K562 (cell line): ENCODE results near the gene LAMA3. TPM values are rescaled to one million over a fixed set of nuclear protein-coding genes. Genes with fewer than 3 reads are reported as not detected.

ENCODE experiments used
- ATAC-seq: fragments of 200-7000 bp; cut with Tn5 transposase; 3 replicates; pipeline ENCODE4 v1.9.1; 2020; ENCODE audit warnings: moderate library complexity
- BruUV-seq: library from RNA; stranded (reverse); fragments of 400-500 nt; replicated peaks from 2 replicates; lab custom pipeline; 2021; lab: Mats Ljungman, UMichigan
- CTCF ChIA-PET: fragments of 300-600 bp; formaldehyde crosslinking; extraction: SDS; loops from one replicate; lab custom pipeline; 2021; ENCODE audit warnings: low intra/inter-chr PET ratio; lab: Yijun Ruan, JAX
- POLR2A ChIA-PET: fragments of 300-600, 350-650 bp; sonication (Branson Sonifier 250); formaldehyde crosslinking; extraction: SDS; loops from one replicate; lab custom pipeline; 2021; ENCODE audit warnings: antibody characterized with exemption, inconsistent platforms; lab: Yijun Ruan, JAX
- DNase-seq, 4 experiments: peaks; one replicate each; pipeline versions ENCODE4 v3.0.0 to v3.0.0-alpha.2; 2011 to 2018; ENCODE audit warnings: low spot score in 3 of 4, mixed read lengths in 3 of 4; ENCODE audit errors: extremely low read depth in 1 of 4
- FAIRE-seq: peaks from 2 replicates; lab custom pipeline; 2011; peaks lifted over from hg19 to GRCh38; lab: Jason Lieb, UNC
- H2AFZ ChIP-seq: 2 replicates; pipeline ENCODE4 v1.6.0; 2011; ENCODE audit warnings: low read depth, low read length, control low read depth, inconsistent platforms
- H3K27ac ChIP-seq: fragments of 200-600 bp; 3 replicates; pipeline ENCODE4 v1.8.0; 2011; ENCODE audit warnings: low read depth, mild to moderate bottlenecking, control low read depth, inconsistent platforms, low read length, moderate library complexity, mixed read lengths; ENCODE audit errors: extremely low read depth
- H3K27me3 ChIP-seq, 2 experiments: fragments of 300-600 bp in 1 of 2; 2 replicates in 1 of 2; 3 replicates in 1 of 2; pipeline versions ENCODE4 v1.6.0 to v1.8.0; 2011; ENCODE audit warnings: inconsistent platforms in 2 of 2, low read length in 2 of 2, mild to moderate bottlenecking in 1 of 2, mixed read lengths in 1 of 2, moderate library complexity in 1 of 2; ENCODE audit not compliant: control insufficient read depth in 2 of 2, insufficient read depth in 2 of 2
- H3K36me3 ChIP-seq: fragments of 300-600 bp; 3 replicates; pipeline ENCODE4 v1.8.0; 2011; ENCODE audit warnings: mild to moderate bottlenecking, low read length, inconsistent platforms; ENCODE audit not compliant: control insufficient read depth, insufficient read depth
- H3K4me1 ChIP-seq, 2 experiments: fragments of 200-600 bp in 1 of 2; replicated peaks in 1 of 2; 2 replicates in 1 of 2; 3 replicates in 1 of 2; pipeline versions ENCODE4 v1.5.1 to v1.8.0; 2011; ENCODE audit warnings: inconsistent platforms in 2 of 2, low read length in 2 of 2, mild to moderate bottlenecking in 1 of 2, mixed read lengths in 1 of 2, moderate library complexity in 1 of 2; ENCODE audit not compliant: control insufficient read depth in 2 of 2, insufficient read depth in 2 of 2
- H3K4me2 ChIP-seq: 2 replicates; pipeline ENCODE4 v1.6.1; 2011; ENCODE audit warnings: low read length, control low read depth, inconsistent platforms, mixed read lengths; ENCODE audit not compliant: insufficient read depth
- H3K4me3 ChIP-seq: fragments of 200-600 bp; sonication (generic), shearing (Covaris generic); 2 replicates; pipeline ENCODE4 v1.5.1; 2016; ENCODE audit warnings: control low read depth, inconsistent platforms
- H3K79me2 ChIP-seq: fragments of 200-600 bp; 3 replicates; pipeline ENCODE4 v1.8.0; 2011; ENCODE audit warnings: low read length, inconsistent platforms; ENCODE audit not compliant: control insufficient read depth, insufficient read depth
- H3K9ac ChIP-seq, 2 experiments: 2 replicates each; pipeline versions ENCODE4 v1.6.0 to v1.6.1; 2011; ENCODE audit warnings: low read depth in 2 of 2, low read length in 2 of 2, control low read depth in 1 of 2, inconsistent platforms in 1 of 2, mild to moderate bottlenecking in 1 of 2, mixed read lengths in 1 of 2; ENCODE audit not compliant: insufficient read depth in 1 of 2
- H3K9me1 ChIP-seq: one replicate; pipeline ENCODE4 v1.6.0; 2011; ENCODE audit warnings: inconsistent platforms, mild to moderate bottlenecking, low read length, moderate library complexity; ENCODE audit not compliant: control insufficient read depth, insufficient read depth
- H3K9me3 ChIP-seq: replicated peaks from 2 replicates; pipeline ENCODE4 v1.5.1; 2011; ENCODE audit warnings: low read depth, low read length, inconsistent platforms; ENCODE audit not compliant: control insufficient read depth, insufficient read depth
- H4K20me1 ChIP-seq: replicated peaks from 2 replicates; pipeline ENCODE4 v1.6.1; 2011; ENCODE audit warnings: low read length, inconsistent platforms, mixed read lengths; ENCODE audit not compliant: control insufficient read depth, insufficient read depth
- ILF3 ChIP-seq: fragments of 450-650 bp; IDR thresholded peaks from 2 replicates; pipeline ENCODE4 v1.6.1; 2018; ENCODE audit warnings: antibody characterized with exemption, mild to moderate bottlenecking, moderate library complexity, borderline replicate concordance
- SMAD3 ChIP-seq: fragments of 450-650 bp; formaldehyde crosslinking; conservative IDR thresholded peaks from 2 replicates; pipeline ENCODE4 v1.4.0; 2020; ENCODE audit warnings: mild to moderate bottlenecking
- SP1 ChIP-seq: sonication (generic); formaldehyde crosslinking; IDR thresholded peaks from 2 replicates; pipeline ENCODE4 v1.8.1; 2022; ENCODE audit warnings: mild to moderate bottlenecking, missing genetic modification reagents
- ZC3H4 ChIP-seq: sonication (generic); formaldehyde crosslinking; IDR thresholded peaks from 2 replicates; pipeline ENCODE4 v1.9.0; 2021; ENCODE audit warnings: missing genetic modification reagents, borderline replicate concordance
- ZNF76 ChIP-seq: fragments of 250-450 bp; sonication (Bioruptor Pico); IDR thresholded peaks from 2 replicates; pipeline ENCODE4 v1.4.0; 2020; ENCODE audit warnings: mild to moderate bottlenecking, moderate library complexity, borderline replicate concordance
- WGBS: fragments of 100-300 bp; shearing (Covaris generic); methylation state at CpG from one replicate; pipeline ENCODE4 v1.1.6; 2016; ENCODE audit warnings: low coverage, mixed read lengths; ENCODE audit not compliant: insufficient coverage; ENCODE audit errors: missing lambda C conversion rate; 5-methylcytosine and 5-hydroxymethylcytosine counted together
- in situ Hi-C: fragments of 300-500 bp; cut with MboI; formaldehyde crosslinking; loops from 4 replicates; pipeline ENCODE4 v1.15.0; 2018; ENCODE audit warnings: inconsistent platforms, mixed read lengths
- intact Hi-C: fragments of 100-400 bp; cut with micrococcal nuclease; formaldehyde crosslinking; loops from 2 replicates; pipeline ENCODE4 v1.14.2; 2022
- polyA plus RNA-seq, 8 experiments: library from polyadenylated mRNA; depleted of rRNA in 4 of 8; stranded (reverse) in 5 of 8; unstranded in 3 of 8; fragments of >200 nt; fragmentation: Nextera tagmentation in 2 of 8; fragmentation: Illumina TruSeq in 1 of 8; extraction: Ambion mirVana in 2 of 8; extraction: Trizol in 1 of 8; gene quantifications; 2 replicates each; pipeline versions ENCODE4 v1.2.1 to v1.2.3, GENCODE V29; 2011 to 2014; ENCODE audit warnings: inconsistent platforms in 1 of 8, missing spikeins in 1 of 8
- total RNA-seq, 7 experiments: library from RNA; depleted of rRNA in 6 of 7; stranded (reverse); fragments of >200 nt in 6 of 7; fragmentation: Illumina TruSeq in 2 of 7; extraction: Trizol in 2 of 7; gene quantifications; 2 replicates each; pipeline versions ENCODE4 v1.2.1 to v1.2.3, GENCODE V29; 2011 to 2021; ENCODE audit warnings: low replicate concordance in 1 of 7

Gene LAMA3
- total and polyA plus RNA-seq, 9 of the 15 experiments (the other 6 are each of a cell fraction or from before 2014, with no cell fraction given): 0.07 TPM; not detected in 8

- Histone ChIP-seq H3K36me3 (no peaks in the 10 kb centered on the region), H3K4me1 (no peaks in the 10 kb centered on the region), H3K9ac (no peak overlapping the region), H2AFZ (no peak overlapping the region), H3K4me3 (no peak overlapping the region), H3K9me1 (no peaks in the 10 kb centered on the region), H3K9me3 (0 out of 2 replicates have a peak, but pooled peaks cover 2% of the 10 kb centered on the region), H3K79me2 (no peaks in the 10 kb centered on the region), H3K27me3 (peaks cover 22 to 24% of the 10 kb centered on the region in 2 experiments; a peak in 4 of 5 replicates), H4K20me1 (no peaks in the 10 kb centered on the region), H3K27ac (no peak overlapping the region), H3K4me2 (no peak overlapping the region)
- no peak for TF ChIP-seq SMAD3 (CRISPR knock-in tag)
- TF ChIP-seq ZC3H4 (CRISPR knock-in tag): no peak
- no peak for TF ChIP-seq ILF3
- no peak for TF ChIP-seq SP1
- TF ChIP-seq ZNF76 (CRISPR knock-in tag): no peak
- POLR2A ChIA-PET: interaction anchor here (0.6 to 0.9 kb wide), 3 partner anchors 23 to 516 kb away, joined by 3 to 4 read pairs (median 3); no protein-coding TSS in a partner anchor
- BruUV-seq: no TSS peak
- CTCF ChIA-PET: no interaction called here
- 7% methylated on average over 11 of the region's 11 CpGs for WGBS
- intact Hi-C loops (no loop called here), in situ Hi-C loops (no loop called here)
- DNase-seq (no peak), ATAC-seq (no peak), FAIRE-seq (no peak)
These were observed 47.2 kb upstream of the LAMA3 start for GRCh38 chr18:23641937-23642666.
